Islet precursor cell (in vitro differentiated cells): Measurements from ENCODE around the gene CEP85L.

Experiments
- DNase-seq: peaks from one replicate; pipeline ENCODE4 v3.0.0-alpha.2; 2018

Gene CEP85L

GRCh38 chr6:118618676-118619377, 32.6 kb downstream of the CEP85L start:
- DNase-seq, result peak; percentile 74

DNA sequence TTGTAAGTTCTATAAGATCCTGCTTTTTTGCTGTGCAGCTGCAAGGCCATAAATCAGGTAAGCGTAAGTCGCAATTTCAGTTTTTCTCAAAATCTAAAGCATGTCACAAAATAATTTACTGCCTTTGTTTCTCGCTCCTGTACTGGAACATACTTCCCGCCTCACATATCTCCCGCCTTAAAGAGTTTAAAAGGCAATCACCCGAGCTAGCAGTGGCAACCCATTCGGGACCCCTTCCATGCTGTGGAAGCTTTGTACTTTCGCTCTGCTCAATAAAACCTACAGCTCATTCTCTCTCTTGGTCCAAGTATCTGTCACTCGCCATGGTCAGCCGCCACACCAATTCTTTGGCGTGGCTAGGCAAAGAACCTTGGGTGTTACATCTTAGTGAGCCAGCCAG, 34.0 kb downstream of the CEP85L start:
- DNase-seq, result no peak

GRCh38 chr6:118611334-118611733, 40.1 kb downstream of the CEP85L start:
- DNase-seq, result no peak

DNA sequence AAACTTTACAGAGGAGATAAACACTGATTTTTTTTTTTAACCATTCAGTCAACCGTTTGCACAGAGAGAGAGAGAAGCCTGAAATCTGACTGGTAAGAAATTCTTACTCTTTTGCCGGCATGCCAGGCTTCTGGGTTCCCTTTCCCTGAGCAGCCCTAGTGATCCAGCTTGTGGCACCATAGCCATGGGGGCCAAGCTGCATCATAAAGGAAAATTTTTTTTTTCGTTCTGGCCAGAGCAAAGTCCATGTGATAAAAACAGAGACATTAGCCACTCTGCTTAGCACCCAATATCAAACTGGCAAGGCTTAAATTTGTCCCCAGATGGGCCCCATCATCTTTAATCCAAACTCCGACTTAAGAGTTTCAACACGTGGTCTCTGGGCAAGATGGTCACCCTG, 44.5 kb downstream of the CEP85L start:
- no peak for DNase-seq

- DNase-seq, result no peak
Measured at GRCh38 chr6:118606268-118606667, 45.1 kb downstream of the CEP85L start.

DNA sequence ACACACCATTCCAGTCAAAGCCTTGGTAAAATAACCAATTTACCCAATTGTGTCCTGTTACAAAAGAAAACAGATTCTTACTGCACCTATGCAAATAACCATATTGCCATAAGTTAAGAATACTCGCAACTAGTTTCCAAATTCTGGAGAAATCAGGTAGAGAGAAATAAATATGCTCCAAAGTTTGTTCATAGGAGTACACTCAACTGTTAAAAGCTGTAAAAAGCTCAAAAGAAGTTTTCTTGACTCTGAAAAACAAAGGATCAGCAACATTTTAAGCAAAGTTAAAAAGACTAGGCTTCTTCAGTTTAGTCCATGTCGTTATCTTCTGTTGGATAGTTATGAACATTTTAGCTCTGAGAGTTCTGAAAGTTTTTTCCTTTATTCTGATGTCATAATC, 48.0 kb downstream of the CEP85L start:
- no peak for DNase-seq

DNA sequence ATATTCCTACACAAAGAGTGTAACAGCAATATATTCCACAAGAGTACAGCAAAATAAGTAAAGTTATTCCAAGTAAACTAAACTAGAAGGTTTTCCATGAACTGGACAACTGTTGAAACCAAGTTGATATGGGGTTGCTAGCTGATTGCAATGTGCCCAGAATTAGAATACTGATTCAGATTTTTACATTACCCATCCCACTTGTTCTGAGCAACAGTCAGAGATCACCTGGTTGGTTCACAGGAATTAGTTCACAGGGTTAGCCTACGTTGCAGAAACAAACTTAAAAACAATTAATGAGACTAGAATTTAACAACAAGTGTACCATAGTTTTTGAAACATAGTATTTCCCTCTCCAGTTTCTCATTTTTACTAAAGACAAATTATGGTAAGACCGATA, 49.1 kb downstream of the CEP85L start:
- no peak for DNase-seq

- DNase-seq, result no peak
Measured at GRCh38 chr6:118598324-118598723, 53.1 kb downstream of the CEP85L start.

DNA sequence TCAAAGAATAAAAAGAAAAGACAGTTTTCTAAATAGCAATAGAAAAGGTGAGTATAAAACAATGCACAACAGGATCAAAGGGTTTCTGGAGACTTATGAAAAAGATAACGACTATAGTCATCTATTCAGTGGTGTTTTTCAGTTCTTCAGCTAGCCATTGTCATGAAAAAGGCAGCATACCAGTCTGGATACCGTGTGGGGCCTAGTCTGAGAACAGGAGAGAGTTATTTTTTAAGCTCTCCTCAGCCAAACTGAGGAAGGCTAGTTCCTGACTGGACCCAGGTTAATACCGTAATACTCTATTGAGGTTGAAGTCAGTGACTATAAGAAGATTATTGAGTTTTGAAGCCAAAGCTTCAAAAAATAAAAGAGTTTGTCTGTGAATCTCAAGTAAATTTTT, 53.8 kb downstream of the CEP85L start:
- no peak for DNase-seq

- DNase-seq, result no peak
Measured at GRCh38 chr6:118596774-118597320, 54.5 kb downstream of the CEP85L start.

GRCh38 chr6:118594877-118595276, 56.5 kb downstream of the CEP85L start:
- DNase-seq, result no peak

- no peak for DNase-seq
Measured at GRCh38 chr6:118591897-118592296, 59.5 kb downstream of the CEP85L start.

DNA sequence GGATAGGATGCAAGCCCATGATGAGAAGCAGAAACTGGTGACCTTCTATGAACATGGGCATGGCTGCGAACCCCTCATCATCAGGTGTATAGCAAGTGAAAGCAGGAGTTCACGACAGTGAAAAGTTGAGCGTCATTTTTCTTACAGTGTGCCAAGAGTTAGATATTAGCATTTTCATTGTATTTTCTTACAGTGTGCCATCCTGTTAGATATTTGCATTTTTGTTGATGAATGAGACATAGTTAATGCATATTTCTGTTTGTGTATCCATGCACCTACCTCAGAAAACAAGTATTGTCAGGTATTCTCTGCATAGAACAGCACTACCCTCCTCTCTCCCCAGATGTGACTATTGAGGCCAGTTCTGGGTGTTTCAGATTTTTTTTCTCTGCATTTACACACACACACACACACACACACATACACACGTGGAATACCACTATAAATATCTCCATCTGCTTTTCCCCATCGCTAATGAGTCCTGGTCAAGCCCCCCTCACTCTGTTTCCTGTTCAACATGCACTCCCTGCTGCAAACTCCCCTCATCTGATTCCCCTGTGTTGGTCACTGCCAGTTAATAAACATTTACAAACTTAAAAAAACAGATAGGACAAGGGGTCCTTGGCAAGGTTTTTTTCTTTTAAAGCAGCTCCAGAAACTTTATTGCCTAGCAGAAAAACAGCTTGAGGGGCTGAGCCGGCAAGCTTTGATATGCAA, 61.6 kb downstream of the CEP85L start:
- no peak for DNase-seq

GRCh38 chr6:118589186-118589585, 62.2 kb downstream of the CEP85L start:
- DNase-seq, result no peak

DNA sequence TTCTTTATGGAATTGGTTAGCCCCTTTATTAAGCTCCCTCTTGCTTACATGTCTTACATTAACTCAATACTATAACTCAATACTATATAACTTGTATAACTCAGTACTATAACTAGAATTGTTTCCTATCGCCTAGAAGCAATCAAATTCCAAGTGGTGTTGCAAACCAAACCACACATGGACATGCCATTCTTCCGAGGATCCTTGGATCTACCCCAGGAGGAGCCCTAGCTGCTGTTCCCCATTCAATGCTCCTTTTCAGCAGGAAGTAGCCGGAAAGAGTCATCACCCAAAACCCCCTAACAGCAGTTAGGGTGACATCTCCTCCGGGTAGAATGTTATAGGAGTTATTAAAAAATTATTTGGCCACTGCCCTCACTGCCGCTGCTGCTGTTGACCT, 62.8 kb downstream of the CEP85L start:
- DNase-seq, result no peak

GRCh38 chr6:118586746-118587485, 64.5 kb downstream of the CEP85L start:
- DNase-seq, result no peak

GRCh38 chr6:118584911-118585310, 66.5 kb downstream of the CEP85L start:
- DNase-seq, result no peak

- no peak for DNase-seq
Measured at GRCh38 chr6:118581489-118581959, 69.9 kb downstream of the CEP85L start.

DNA sequence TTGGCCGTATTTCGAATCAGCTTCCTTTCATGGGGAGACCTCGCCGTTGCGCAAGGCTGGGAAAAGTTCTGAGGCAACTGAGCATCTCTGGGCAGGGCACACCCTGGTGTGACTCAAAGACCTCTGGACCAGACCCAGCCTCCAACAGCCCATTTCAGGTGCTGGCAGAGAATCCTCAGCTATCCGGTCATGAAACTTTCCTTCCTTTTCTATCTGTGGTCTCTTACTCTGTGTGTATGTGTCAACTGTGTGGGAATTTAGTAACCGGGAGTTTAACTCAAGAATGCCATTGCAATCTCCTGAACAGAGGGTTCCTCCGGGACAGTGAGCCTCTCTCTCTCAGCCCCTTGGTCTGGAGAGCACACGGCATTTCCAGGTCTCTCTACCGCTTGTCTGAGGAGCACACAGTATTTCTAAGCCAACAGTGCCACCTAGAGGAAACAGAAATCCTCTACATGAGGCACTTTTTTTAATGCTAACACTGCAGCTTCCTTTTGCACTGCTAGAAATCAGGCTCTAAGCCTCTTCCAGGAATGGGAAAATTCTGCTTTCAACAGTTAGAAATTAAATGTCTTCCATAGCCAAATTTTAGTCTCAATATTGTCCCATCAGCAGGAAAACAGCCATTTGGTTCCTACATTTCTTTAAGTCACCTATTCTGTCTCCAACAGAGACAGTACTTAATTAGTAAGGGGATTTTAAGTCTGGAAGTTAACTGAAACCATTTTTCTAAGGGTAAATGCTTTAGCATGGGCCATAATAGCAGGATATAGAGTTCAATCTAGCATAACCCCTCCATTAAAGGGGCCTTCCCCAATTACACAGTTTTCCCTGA, 70.6 kb downstream of the CEP85L start:
- DNase-seq, result peak; percentile 79

DNA sequence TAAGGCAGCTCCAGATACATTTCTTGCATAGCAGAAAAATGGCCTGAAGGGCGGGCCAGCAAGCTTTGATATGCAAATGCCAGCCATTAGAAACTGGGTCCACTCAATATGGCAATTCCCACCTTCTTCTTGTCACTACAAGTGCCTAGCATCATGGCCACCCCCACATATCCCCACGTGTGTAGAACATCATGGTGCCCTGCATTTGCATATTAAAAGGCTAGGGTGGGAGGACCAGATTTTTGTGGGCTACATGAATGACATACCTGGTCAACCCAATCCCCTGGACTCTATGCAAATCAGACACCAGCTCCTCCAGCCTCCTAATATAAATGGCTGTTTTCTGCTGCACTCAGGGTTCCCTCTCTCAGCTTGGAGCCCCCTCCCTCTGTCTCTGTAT, 71.6 kb downstream of the CEP85L start:
- peak; percentile 80 for DNase-seq

DNA sequence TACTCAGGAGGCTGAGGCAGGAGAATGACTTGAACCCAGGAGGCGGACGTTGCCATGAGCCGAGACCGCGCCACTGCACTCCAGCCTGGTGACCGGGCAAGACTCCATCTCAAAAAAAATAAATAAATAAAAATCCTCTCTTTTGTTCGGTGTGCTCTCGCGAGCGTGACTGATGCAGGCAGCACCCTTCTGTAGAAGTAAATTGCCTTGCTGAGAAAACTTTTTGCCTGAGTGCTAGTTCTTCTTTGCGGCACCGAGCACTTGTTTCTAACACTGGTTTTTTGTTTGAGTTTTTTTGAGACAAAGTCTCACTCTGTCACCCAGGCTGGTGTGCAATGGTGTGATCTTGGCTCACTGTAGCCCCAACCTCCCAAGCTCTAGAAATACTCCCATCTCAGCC, 72.8 kb downstream of the CEP85L start:
- no peak for DNase-seq

- DNase-seq, result no peak
Measured at GRCh38 chr6:118577972-118578371, 73.4 kb downstream of the CEP85L start.
